HepG2 (cell line): ENCODE measurements around the gene GBGT1. TPM values are rescaled to one million over a fixed set of nuclear protein-coding genes. Genes with fewer than 3 reads are reported as not detected.

Experiments used
- CHCHD3 ChIP-seq: sonication (generic); formaldehyde crosslinking; IDR thresholded peaks from 2 replicates; pipeline ENCODE4 v1.8.0; 2022; ENCODE audit warnings: mild to moderate bottlenecking, missing genetic modification reagents, moderate library complexity
- GATAD1 ChIP-seq: IDR thresholded peaks from 2 replicates; pipeline ENCODE4 v1.6.1; 2016; ENCODE audit warnings: missing genetic modification reagents, missing compliant biosample characterization
- MTA3 ChIP-seq: sonication (generic); formaldehyde crosslinking; IDR thresholded peaks from 2 replicates; pipeline ENCODE4 v1.4.0; 2020; ENCODE audit warnings: missing genetic modification reagents
- ZFP41 ChIP-seq: sonication (generic); formaldehyde crosslinking; IDR thresholded peaks from 2 replicates; pipeline ENCODE4 v1.4.0; 2020; ENCODE audit warnings: mild to moderate bottlenecking, missing genetic modification reagents, borderline replicate concordance
- ZNF17 ChIP-seq: sonication (generic); formaldehyde crosslinking; IDR thresholded peaks from 2 replicates; pipeline ENCODE4 v1.5.0; 2020; ENCODE audit warnings: mild to moderate bottlenecking, missing genetic modification reagents
- ZNF883 ChIP-seq: sonication (generic); formaldehyde crosslinking; IDR thresholded peaks from 2 replicates; pipeline ENCODE4 v1.5.1; 2020; ENCODE audit warnings: mild to moderate bottlenecking, missing genetic modification reagents; ENCODE audit errors: not compliant biosample characterization
- polyA plus RNA-seq, 8 experiments: library from polyadenylated mRNA; depleted of rRNA in 3 of 8; stranded (reverse) in 7 of 8; unstranded in 1 of 8; fragments of >200 nt; fragmentation: Illumina TruSeq in 4 of 8; extraction: Trizol in 4 of 8; gene quantifications; 2 replicates each; pipeline versions ENCODE4 v1.2.1 to v1.2.3, GENCODE V29; 2011 to 2016; ENCODE audit warnings: low read depth in 4 of 8, missing spikeins in 1 of 8, mixed read lengths in 1 of 8; ENCODE audit not compliant: insufficient read depth in 1 of 8
- total RNA-seq, 5 experiments: library from RNA; depleted of rRNA; stranded (reverse); fragments of >200 nt; fragmentation: Illumina TruSeq; extraction: Trizol; gene quantifications; 2 replicates each; pipeline ENCODE4 v1.2.3, GENCODE V29; 2016; ENCODE audit warnings: low read depth in 1 of 5
- TF ChIP-seq, protein P1 (sequence below): fragments of 450-650 bp; IDR thresholded peaks from 2 replicates; pipeline ENCODE4 v1.6.1; 2017; ENCODE audit warnings: mild to moderate bottlenecking
- TF ChIP-seq, protein P2 (sequence below): sonication (generic); formaldehyde crosslinking; IDR thresholded peaks from 2 replicates; pipeline ENCODE4 v1.8.0; 2022; ENCODE audit warnings: missing genetic modification reagents, mild to moderate bottlenecking, inconsistent platforms, borderline replicate concordance
- TF ChIP-seq, protein P3 (sequence below), 2 experiments: sonication (generic) in 1 of 2; formaldehyde crosslinking in 1 of 2; IDR thresholded peaks; 2 replicates each; pipeline versions ENCODE4 v1.5.1 to v1.6.1; 2011 to 2020; ENCODE audit warnings: borderline replicate concordance in 1 of 2, low read depth in 1 of 2, low read length in 1 of 2, mild to moderate bottlenecking in 1 of 2, missing genetic modification reagents in 1 of 2, moderate library complexity in 1 of 2

The GBGT1 gene
- total and polyA plus RNA-seq, 2 of the 13 experiments (the other 11 are each of a cell fraction or from before 2014, with no cell fraction given): not detected

DNA sequence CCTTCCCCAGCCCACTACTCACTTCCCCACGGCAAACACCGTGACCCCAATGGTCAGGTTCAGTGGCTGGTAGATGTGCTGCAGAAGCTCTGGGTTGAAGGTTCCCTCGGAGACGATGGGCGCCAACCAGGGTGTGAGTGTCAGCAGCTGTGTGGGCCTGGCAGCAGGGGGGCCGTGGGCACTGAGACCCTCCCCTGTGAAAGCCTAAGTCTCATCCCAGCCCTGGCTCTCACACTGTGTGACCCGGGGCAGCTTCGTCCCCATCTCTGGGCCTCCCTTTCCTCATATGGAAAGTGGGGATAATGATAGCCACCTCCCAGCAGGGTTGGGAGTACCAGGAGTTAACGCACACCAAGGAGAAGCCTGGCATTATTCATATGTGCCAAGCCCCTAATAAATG is 8.6 kb downstream of the GBGT1 start (continued):
- TF ChIP-seq, protein P1, sequence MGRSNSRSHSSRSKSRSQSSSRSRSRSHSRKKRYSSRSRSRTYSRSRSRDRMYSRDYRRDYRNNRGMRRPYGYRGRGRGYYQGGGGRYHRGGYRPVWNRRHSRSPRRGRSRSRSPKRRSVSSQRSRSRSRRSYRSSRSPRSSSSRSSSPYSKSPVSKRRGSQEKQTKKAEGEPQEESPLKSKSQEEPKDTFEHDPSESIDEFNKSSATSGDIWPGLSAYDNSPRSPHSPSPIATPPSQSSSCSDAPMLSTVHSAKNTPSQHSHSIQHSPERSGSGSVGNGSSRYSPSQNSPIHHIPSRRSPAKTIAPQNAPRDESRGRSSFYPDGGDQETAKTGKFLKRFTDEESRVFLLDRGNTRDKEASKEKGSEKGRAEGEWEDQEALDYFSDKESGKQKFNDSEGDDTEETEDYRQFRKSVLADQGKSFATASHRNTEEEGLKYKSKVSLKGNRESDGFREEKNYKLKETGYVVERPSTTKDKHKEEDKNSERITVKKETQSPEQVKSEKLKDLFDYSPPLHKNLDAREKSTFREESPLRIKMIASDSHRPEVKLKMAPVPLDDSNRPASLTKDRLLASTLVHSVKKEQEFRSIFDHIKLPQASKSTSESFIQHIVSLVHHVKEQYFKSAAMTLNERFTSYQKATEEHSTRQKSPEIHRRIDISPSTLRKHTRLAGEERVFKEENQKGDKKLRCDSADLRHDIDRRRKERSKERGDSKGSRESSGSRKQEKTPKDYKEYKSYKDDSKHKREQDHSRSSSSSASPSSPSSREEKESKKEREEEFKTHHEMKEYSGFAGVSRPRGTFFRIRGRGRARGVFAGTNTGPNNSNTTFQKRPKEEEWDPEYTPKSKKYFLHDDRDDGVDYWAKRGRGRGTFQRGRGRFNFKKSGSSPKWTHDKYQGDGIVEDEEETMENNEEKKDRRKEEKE: no peak
- TF ChIP-seq, protein P2, sequence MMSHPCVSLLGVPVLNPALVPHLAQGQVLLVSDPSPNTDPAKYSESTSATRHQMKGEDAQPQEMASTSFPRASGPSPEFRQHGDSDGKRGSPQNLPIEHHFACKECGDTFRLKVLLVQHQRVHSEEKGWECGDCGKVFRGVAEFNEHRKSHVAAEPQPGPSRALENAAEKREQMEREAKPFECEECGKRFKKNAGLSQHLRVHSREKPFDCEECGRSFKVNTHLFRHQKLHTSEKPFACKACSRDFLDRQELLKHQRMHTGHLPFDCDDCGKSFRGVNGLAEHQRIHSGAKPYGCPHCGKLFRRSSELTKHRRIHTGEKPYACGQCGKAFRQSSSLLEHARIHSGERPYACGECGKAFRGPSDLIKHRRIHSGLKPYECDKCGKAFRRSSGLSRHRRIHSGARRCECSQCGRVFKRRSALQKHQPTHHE (CRISPR knock-in tag): no peak
- TF ChIP-seq ZNF17 (CRISPR knock-in tag) (no peak), ZNF883 (CRISPR knock-in tag) (no peak), GATAD1 (CRISPR knock-in tag) (no peak), MTA3 (CRISPR knock-in tag) (no peak), ZFP41 (CRISPR knock-in tag) (no peak), CHCHD3 (CRISPR knock-in tag) (no peak)
- TF ChIP-seq, protein P3, sequence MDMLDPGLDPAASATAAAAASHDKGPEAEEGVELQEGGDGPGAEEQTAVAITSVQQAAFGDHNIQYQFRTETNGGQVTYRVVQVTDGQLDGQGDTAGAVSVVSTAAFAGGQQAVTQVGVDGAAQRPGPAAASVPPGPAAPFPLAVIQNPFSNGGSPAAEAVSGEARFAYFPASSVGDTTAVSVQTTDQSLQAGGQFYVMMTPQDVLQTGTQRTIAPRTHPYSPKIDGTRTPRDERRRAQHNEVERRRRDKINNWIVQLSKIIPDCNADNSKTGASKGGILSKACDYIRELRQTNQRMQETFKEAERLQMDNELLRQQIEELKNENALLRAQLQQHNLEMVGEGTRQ (IDR thresholded peaks at IDR 0.05; ENCODE audit: low read depth, low read length): no peak
- TF ChIP-seq, protein P3 (CRISPR knock-in tag; IDR thresholded peaks at IDR 0.05; ENCODE audit: borderline replicate concordance): no peak
